ENCODE results near the gene AOPEP.

DNA sequence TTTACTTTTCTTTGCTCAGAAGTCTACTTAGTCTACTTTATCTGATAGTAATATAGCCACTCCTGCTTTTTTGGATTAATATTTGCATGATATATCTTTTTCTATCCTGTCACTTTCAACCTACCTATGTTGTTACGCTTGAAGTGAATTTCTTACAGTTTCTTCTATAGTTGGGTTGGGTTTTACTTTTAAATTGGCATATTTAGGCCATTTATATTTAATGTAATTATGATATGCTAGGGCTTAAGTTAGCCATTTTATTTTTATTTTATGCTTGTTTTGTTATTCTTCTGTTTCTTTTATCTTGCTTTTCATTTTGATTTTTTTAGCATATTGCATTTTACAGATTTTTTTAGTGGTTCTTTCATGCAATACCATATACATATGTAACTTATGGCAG lies 164.7 kb downstream of the AOPEP start:
- TF ChIP-seq, protein P1, sequence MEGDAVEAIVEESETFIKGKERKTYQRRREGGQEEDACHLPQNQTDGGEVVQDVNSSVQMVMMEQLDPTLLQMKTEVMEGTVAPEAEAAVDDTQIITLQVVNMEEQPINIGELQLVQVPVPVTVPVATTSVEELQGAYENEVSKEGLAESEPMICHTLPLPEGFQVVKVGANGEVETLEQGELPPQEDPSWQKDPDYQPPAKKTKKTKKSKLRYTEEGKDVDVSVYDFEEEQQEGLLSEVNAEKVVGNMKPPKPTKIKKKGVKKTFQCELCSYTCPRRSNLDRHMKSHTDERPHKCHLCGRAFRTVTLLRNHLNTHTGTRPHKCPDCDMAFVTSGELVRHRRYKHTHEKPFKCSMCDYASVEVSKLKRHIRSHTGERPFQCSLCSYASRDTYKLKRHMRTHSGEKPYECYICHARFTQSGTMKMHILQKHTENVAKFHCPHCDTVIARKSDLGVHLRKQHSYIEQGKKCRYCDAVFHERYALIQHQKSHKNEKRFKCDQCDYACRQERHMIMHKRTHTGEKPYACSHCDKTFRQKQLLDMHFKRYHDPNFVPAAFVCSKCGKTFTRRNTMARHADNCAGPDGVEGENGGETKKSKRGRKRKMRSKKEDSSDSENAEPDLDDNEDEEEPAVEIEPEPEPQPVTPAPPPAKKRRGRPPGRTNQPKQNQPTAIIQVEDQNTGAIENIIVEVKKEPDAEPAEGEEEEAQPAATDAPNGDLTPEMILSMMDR (IDR thresholded peaks at IDR 0.05), result no peak
- TF ChIP-seq POLR2A (IDR thresholded peaks at IDR 0.05), result no peak

Data from uterus (tissue), 2 donors.